Measurements from ENCODE around the gene MPEG1.

Gene MPEG1
- total RNA-seq = 0 reads per million in 2 donors

- DNase-seq = no peak
Observed at GRCh38 chr11:59212744-59213631, at the start of gene MPEG1. MPEG1 (minus strand) TSS chr11:59212927; CDS start chr11:59212865, 62 bp downstream.

- no peak for DNase-seq
Observed at GRCh38 chr11:59262177-59262818, 49.6 kb upstream of the MPEG1 start.

- no peak for DNase-seq
Observed at GRCh38 chr11:59261150-59261549, 48.4 kb upstream of the MPEG1 start.

- DNase-seq = no peak
Observed at GRCh38 chr11:59259867-59260475, 47.2 kb upstream of the MPEG1 start.

- DNase-seq = no peak
Observed at GRCh38 chr11:59259047-59259446, 46.3 kb upstream of the MPEG1 start.

GRCh38 chr11:59255281-59255680 is 42.6 kb upstream of the MPEG1 start:
- no peak for DNase-seq

- no peak for DNase-seq
Observed at GRCh38 chr11:59254286-59254685, 41.6 kb upstream of the MPEG1 start.

- no peak for DNase-seq
Observed at GRCh38 chr11:59253001-59253400, 40.3 kb upstream of the MPEG1 start.

- DNase-seq = no peak
Observed at GRCh38 chr11:59249535-59249934, 36.8 kb upstream of the MPEG1 start.

- DNase-seq = peak in 1 of 5 experiments; percentile 19
Observed at GRCh38 chr11:59247531-59248227, 35.0 kb upstream of the MPEG1 start.

GRCh38 chr11:59243633-59244032 is 30.9 kb upstream of the MPEG1 start:
- no peak for DNase-seq

- DNase-seq = no peak
Observed at GRCh38 chr11:59240322-59240721, 27.6 kb upstream of the MPEG1 start.

GRCh38 chr11:59226396-59226795 is 13.7 kb upstream of the MPEG1 start:
- DNase-seq = no peak

- no peak for DNase-seq
Observed at GRCh38 chr11:59225017-59225416, 12.3 kb upstream of the MPEG1 start.

GRCh38 chr11:59224351-59224928 is 11.7 kb upstream of the MPEG1 start:
- no peak for DNase-seq

- no peak for DNase-seq
Observed at GRCh38 chr11:59223611-59224010, 10.9 kb upstream of the MPEG1 start.

- DNase-seq = no peak
Observed at GRCh38 chr11:59223177-59223576, 10.4 kb upstream of the MPEG1 start.

- no peak for DNase-seq
Observed at GRCh38 chr11:59222464-59223060, 9.8 kb upstream of the MPEG1 start.

- DNase-seq = no peak
Observed at GRCh38 chr11:59221441-59221840, 8.7 kb upstream of the MPEG1 start.

- DNase-seq = no peak
Observed at GRCh38 chr11:59219836-59220235, 7.1 kb upstream of the MPEG1 start.

- DNase-seq = no peak
Observed at GRCh38 chr11:59218893-59219292, 6.2 kb upstream of the MPEG1 start.

GRCh38 chr11:59218319-59218718 is 5.6 kb upstream of the MPEG1 start:
- DNase-seq = no peak
